B cell (primary cell): ENCODE data around the gene SPATA12. TPM values are rescaled to one million over a fixed set of nuclear protein-coding genes. Genes with fewer than 3 reads are reported as not detected.
"Not testable (repeated sequence)": the region's sequence is repeated elsewhere in the genome, so short reads cannot be mapped to it uniquely, and the experiment has no call there.

Experiments
- ATAC-seq: fragments of 200-7000 bp; cut with Tn5 transposase; one replicate; pipeline ENCODE4 v1.10.0; 2021; ENCODE audit warnings: low read depth, mild to moderate bottlenecking, moderate number of reproducible peaks, moderate library complexity
- CTCF ChIA-PET: fragments of 350-600 bp; sonication (Branson Sonifier 250); formaldehyde crosslinking; loops from one replicate; lab custom pipeline; 2021; ENCODE audit warnings: antibody characterized with exemption, inconsistent platforms; lab: Charles Lee
- POLR2A ChIA-PET: fragments of 350-600 bp; sonication (Branson Sonifier 250); formaldehyde crosslinking; loops from one replicate; lab custom pipeline; 2021; ENCODE audit warnings: antibody characterized with exemption; lab: Charles Lee
- DNase-seq: peaks from one replicate; pipeline ENCODE4 v3.0.0; 2013
- H2AFZ ChIP-seq: 2 replicates; pipeline ENCODE4 v1.6.1; 2012; ENCODE audit warnings: mild to moderate bottlenecking, low read depth, low read length; ENCODE audit not compliant: insufficient read depth, poor library complexity, severe bottlenecking
- H3K27ac ChIP-seq, 2 donors: 1 replicate in 1 of 2; 2 replicates in 1 of 2; pipeline ENCODE4 v1.5.1; 2012 to 2013; ENCODE audit warnings: low read length in 2 of 2, mild to moderate bottlenecking in 2 of 2, moderate library complexity in 1 of 2
- H3K27me3 ChIP-seq, 4 experiments: fragments of 200-600 bp in 1 of 4; sonication (generic) in 1 of 4; replicated peaks in 1 of 4; 1 replicate in 2 of 4; 2 replicates in 2 of 4; pipeline versions ENCODE4 v1.6.1 to v1.7.0; 2013 to 2016; ENCODE audit warnings: low read length in 3 of 4, mild to moderate bottlenecking in 2 of 4, mixed read lengths in 1 of 4, moderate library complexity in 1 of 4; ENCODE audit not compliant: insufficient read depth in 4 of 4, control insufficient read depth in 3 of 4; ENCODE audit errors: control extremely low read depth in 1 of 4
- H3K36me3 ChIP-seq, 2 experiments: replicated peaks in 1 of 2; 1 replicate in 1 of 2; 2 replicates in 1 of 2; pipeline versions ENCODE4 v1.6.1 to v1.7.1; 2013; ENCODE audit warnings: low read length in 1 of 2; ENCODE audit not compliant: insufficient read depth in 2 of 2, control insufficient read depth in 1 of 2; ENCODE audit errors: control extremely low read depth in 1 of 2, extremely low read depth in 1 of 2
- H3K4me1 ChIP-seq, 2 donors: fragments of 200-600 bp in 1 of 2; sonication (generic) in 1 of 2; 1 replicate in 1 of 2; 2 replicates in 1 of 2; pipeline versions ENCODE4 v1.5.1 to v1.6.1; 2013 to 2017; ENCODE audit warnings: low read length in 2 of 2; ENCODE audit not compliant: control insufficient read depth in 2 of 2, insufficient read depth in 2 of 2
- H3K4me2 ChIP-seq: replicated peaks from 2 replicates; pipeline ENCODE3; 2012; ENCODE audit warnings: mild to moderate bottlenecking, low read depth, low read length; ENCODE audit not compliant: poor library complexity, severe bottlenecking
- H3K4me3 ChIP-seq, 5 experiments: fragments of 200-600 bp in 1 of 5; sonication (generic) in 1 of 5; 1 replicate in 3 of 5; 2 replicates in 2 of 5; pipeline versions ENCODE4 v1.5.1 to v1.7.0; 2011 to 2016; ENCODE audit warnings: low read length in 4 of 5, mild to moderate bottlenecking in 4 of 5, low read depth in 2 of 5, control low read depth in 1 of 5, moderate library complexity in 1 of 5; ENCODE audit not compliant: insufficient read depth in 1 of 5; ENCODE audit errors: control extremely low read depth in 1 of 5, extremely low read depth in 1 of 5
- H3K79me2 ChIP-seq: fragments of 200-600 bp; sonication (generic); one replicate; pipeline ENCODE4 v1.6.0; 2016; ENCODE audit warnings: low read length; ENCODE audit not compliant: control insufficient read depth, insufficient read depth
- H3K9ac ChIP-seq: fragments of 200-600 bp; sonication (generic); 2 replicates; pipeline ENCODE4 v1.6.1; 2017; ENCODE audit warnings: mild to moderate bottlenecking, low read length, moderate library complexity
- H3K9me3 ChIP-seq, 3 donors: one replicate each; pipeline versions ENCODE4 v1.6.1 to v1.7.1; 2013; ENCODE audit warnings: low read length in 2 of 3; ENCODE audit not compliant: control insufficient read depth in 2 of 3, insufficient read depth in 1 of 3; ENCODE audit errors: control extremely low read depth in 1 of 3
- H4K20me1 ChIP-seq: 2 replicates; pipeline ENCODE4 v1.6.0; 2012; ENCODE audit warnings: mild to moderate bottlenecking, low read length; ENCODE audit not compliant: insufficient read depth, control insufficient read depth, poor library complexity, severe bottlenecking
- H3K27ac Mint-ChIP-seq: one replicate; pipeline ENCODE4 v1.8.0; 2021; ENCODE audit warnings: mixed read lengths
- H3K27me3 Mint-ChIP-seq: one replicate; pipeline ENCODE4 v1.8.0; 2021; ENCODE audit warnings: mixed read lengths
- H3K4me1 Mint-ChIP-seq: one replicate; pipeline ENCODE4 v1.8.0; 2021; ENCODE audit warnings: mixed read lengths
- H3K4me3 Mint-ChIP-seq: one replicate; pipeline ENCODE4 v1.8.0; 2021; ENCODE audit warnings: mixed read lengths
- H3K9me3 Mint-ChIP-seq: one replicate; pipeline ENCODE4 v1.8.0; 2022; ENCODE audit warnings: mixed read lengths; ENCODE audit not compliant: insufficient read depth
- CTCF ChIP-seq: fragments of 200-600 bp; IDR thresholded peaks from one replicate; pipeline ENCODE4 v1.8.0; 2022; ENCODE audit warnings: antibody characterized with exemption, mild to moderate bottlenecking
- EZH2 ChIP-seq: IDR thresholded peaks from 2 replicates; pipeline ENCODE4 v1.6.1; 2012; ENCODE audit warnings: borderline replicate concordance, low read depth, mild to moderate bottlenecking, moderate library complexity, low read length; ENCODE audit not compliant: insufficient read depth, poor library complexity, severe bottlenecking
- WGBS: methylation state at CpG from one replicate; pipeline ENCODE4 v1.1.5; 2013; ENCODE audit warnings: missing lambda C conversion rate; ENCODE audit not compliant: insufficient coverage; 5-methylcytosine and 5-hydroxymethylcytosine counted together
- intact Hi-C: fragments of 100-400 bp; cut with micrococcal nuclease; formaldehyde crosslinking; loops from one replicate; pipeline ENCODE4 v1.10.0; 2022
- polyA plus RNA-seq: library from polyadenylated mRNA; depleted of rRNA; stranded (reverse); fragments of >200 nt; gene quantifications from 2 replicates; pipeline ENCODE4 v1.2.3, GENCODE V29; 2012
- total RNA-seq, 2 donors: library from RNA; stranded (reverse); fragments of 120-200 nt in 1 of 2; gene quantifications; 1 replicate in 1 of 2; 2 replicates in 1 of 2; pipeline versions ENCODE4 v1.2.3 to v1.2.4, GENCODE V29; 2013 to 2022

The SPATA12 gene
- total and polyA plus RNA-seq, 2 donors (not counting 1 experiment from before 2014, with no cell fraction given): not detected

DNA sequence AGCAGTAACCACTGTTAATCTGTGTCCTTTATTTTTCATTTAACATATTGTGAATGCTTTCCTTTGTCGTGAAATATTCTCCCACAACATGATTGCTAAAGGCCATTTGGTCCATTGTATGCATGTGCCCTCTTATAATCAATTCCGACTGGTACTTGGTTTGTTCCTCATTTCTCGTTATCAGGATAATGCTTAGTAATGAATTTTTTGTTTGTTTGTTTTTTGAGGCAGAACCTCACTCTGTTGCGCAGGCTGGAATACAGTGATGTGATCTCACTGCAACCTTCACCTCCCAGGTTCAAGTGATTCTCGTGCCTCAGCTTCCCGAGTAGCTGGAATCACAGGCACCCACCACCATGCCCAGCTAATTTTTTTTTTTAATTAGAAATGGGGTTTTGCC is 22.0 kb downstream of the SPATA12 start:
- H3K4me3 Mint-ChIP-seq: no peak overlapping the region
- H2AFZ ChIP-seq: no peak overlapping the region
- WGBS: no CpG with 5 or more reads among the region's 6 CpGs
- H3K27me3 ChIP-seq: peaks cover 0 to 30% (median 21%) of the 10 kb centered on the region in 4 experiments
- H3K4me3 ChIP-seq: no peak overlapping the region
- H3K79me2 ChIP-seq: no peaks in the 10 kb centered on the region
- no peak overlapping the region for H3K4me2 ChIP-seq
- no peak for DNase-seq
- CTCF ChIA-PET: no interaction called here
- TF ChIP-seq CTCF: no peak
- TF ChIP-seq EZH2: no peak
- no peak for ATAC-seq
- POLR2A ChIA-PET: no interaction called here
- peaks cover 19% of the 10 kb centered on the region in 2 donors for H3K4me1 ChIP-seq
- H3K9me3 Mint-ChIP-seq: no peaks in the 10 kb centered on the region
- H4K20me1 ChIP-seq: no peaks in the 10 kb centered on the region
- H3K4me1 Mint-ChIP-seq: peaks cover 12% of the 10 kb centered on the region
- no peaks in the 10 kb centered on the region for H3K36me3 ChIP-seq
- H3K27ac ChIP-seq: no peak overlapping the region
- peaks cover 0 to 4% (median 0%) of the 10 kb centered on the region in 3 donors for H3K9me3 ChIP-seq
- H3K27me3 Mint-ChIP-seq: peaks cover 31% of the 10 kb centered on the region
- H3K27ac Mint-ChIP-seq: no peak overlapping the region
- no peak overlapping the region for H3K9ac ChIP-seq
- intact Hi-C loops: no loop called here

- H3K9me3 ChIP-seq, H3K27ac Mint-ChIP-seq, intact Hi-C loops, H3K4me2 ChIP-seq, H3K79me2 ChIP-seq, H4K20me1 ChIP-seq, H3K4me3 Mint-ChIP-seq, DNase-seq, H3K9me3 Mint-ChIP-seq, H3K4me1 ChIP-seq, H3K27ac ChIP-seq, H3K4me3 ChIP-seq, H3K9ac ChIP-seq, H3K4me1 Mint-ChIP-seq, H3K36me3 ChIP-seq, H2AFZ ChIP-seq, ATAC-seq: not testable (repeated sequence)
- H3K27me3 Mint-ChIP-seq: peaks cover 26% of the 10 kb centered on the region
- H3K27me3 ChIP-seq: peaks cover 0 to 23% (median 13%) of the 10 kb centered on the region in 4 experiments
- POLR2A ChIA-PET: interaction anchor here (0.5 kb wide), 1 partner anchor 12 kb away, joined by 3 read pairs; no protein-coding TSS in a partner anchor
- CTCF ChIA-PET: interaction anchor here (1.1 to 1.6 kb wide), 2 partner anchors 12 to 94 kb away, joined by 5 to 6 read pairs; no protein-coding TSS in a partner anchor
- WGBS: 91% methylated on average over 13 of the region's 16 CpGs
These were observed 23.0 kb downstream of the SPATA12 start for GRCh38 chr3:57083266-57083995.
